ENCODE data around the gene POLR3K. TPM values are rescaled to one million over a fixed set of nuclear protein-coding genes. Genes with fewer than 3 reads are reported as not detected.

POLR3K gene
- polyA plus RNA-seq, 1 of the 3 experiments (the other 2 are of a cell fraction) = 54.5 TPM

- Histone ChIP-seq H3K27ac (ENCODE audit: low read depth in 2 of 2, low read length in 1 of 2) (no peak overlapping the region), H3K4me3 (ENCODE audit: low read depth in 2 of 2, low read length in 1 of 2) (no peak overlapping the region), H3K4me1 (ENCODE audit: control insufficient read depth in 1 of 2, insufficient read depth in 2 of 2, low read depth in 1 of 2, low read length in 1 of 2) (peaks cover 23 to 60% of the 10 kb centered on the region in 2 experiments), H3K9me3 (no peaks in the 10 kb centered on the region), H3K36me3 (replicated peaks in 1 of 2; ENCODE audit: control insufficient read depth in 1 of 2, insufficient read depth in 2 of 2, low read length in 1 of 2) (peaks cover 3 to 6% of the 10 kb centered on the region in 2 experiments), H3K4me2 (no peak overlapping the region), H3K9me2 (no peaks in the 10 kb centered on the region), H2AFZ (ENCODE audit: low read depth) (no peak overlapping the region), H4K20me1 (ENCODE audit: insufficient read depth) (peaks cover 14% of the 10 kb centered on the region), H3F3A (replicated peaks; ENCODE audit: insufficient read depth) (peaks cover 8% of the 10 kb centered on the region), H3K79me2 (ENCODE audit: insufficient read depth) (peaks cover 43% of the 10 kb centered on the region), H3K27me3 (ENCODE audit: insufficient read depth) (no peaks in the 10 kb centered on the region), H3K9ac (no peak overlapping the region)
- ChIA-PET CTCF (interaction anchor here (1.2 to 21.2 kb wide), 4 partner anchors 9 to 287 kb away, joined by 4 to 793 read pairs (median 27); no protein-coding TSS in a partner anchor), POLR2A (no interaction called here)
- 96% methylated on average over 15 of the region's 16 CpGs for WGBS (ENCODE audit: low lambda C conversion rate)
- no peak for DNase-seq
- no peak for TF ChIP-seq EP300 (IDR thresholded peaks at IDR 0.05; ENCODE audit: borderline replicate concordance in 1 of 2, low read depth in 1 of 2, low read length in 1 of 2)
- TF ChIP-seq EZH2phosphoT487 (IDR thresholded peaks at IDR 0.05; ENCODE audit: borderline replicate concordance, low read depth) = no peak
These were observed 21.4 kb upstream of the POLR3K start for GRCh38 chr16:74747-75334.

GRCh38 chr16:74051-74746 is 20.8 kb upstream of the POLR3K start:
- H3K4me1 ChIP-seq (ENCODE audit: control insufficient read depth in 1 of 2, insufficient read depth in 2 of 2, low read depth in 1 of 2, low read length in 1 of 2) = peaks cover 17 to 60% of the 10 kb centered on the region in 2 experiments
- WGBS (ENCODE audit: low lambda C conversion rate) = 92% methylated on average over 5 of the region's 12 CpGs
- CTCF ChIA-PET = interaction anchor here (0.9 to 21.2 kb wide), 6 partner anchors 8 to 288 kb away, joined by 3 to 793 read pairs (median 6); partner anchors contain the start of gene HBQ1

More at GRCh38 chr16:74051-74746, 20.8 kb upstream of the POLR3K start:
- H3K27ac ChIP-seq (ENCODE audit: low read depth in 2 of 2, low read length in 1 of 2) = no peak overlapping the region; a peak in 1 of 4 replicates
- peaks cover 8% of the 10 kb centered on the region for H3F3A ChIP-seq (replicated peaks; ENCODE audit: insufficient read depth)
- H3K27me3 ChIP-seq (ENCODE audit: insufficient read depth) = no peaks in the 10 kb centered on the region
- no peak overlapping the region for H3K9ac ChIP-seq
- no peak overlapping the region for H3K4me3 ChIP-seq (ENCODE audit: low read depth in 2 of 2, low read length in 1 of 2)
- no peak overlapping the region for H3K4me2 ChIP-seq
- peaks cover 21% of the 10 kb centered on the region for H4K20me1 ChIP-seq (ENCODE audit: insufficient read depth)
- DNase-seq = no peak
- POLR2A ChIA-PET = no interaction called here
- TF ChIP-seq RFX5 (IDR thresholded peaks at IDR 0.05; ENCODE audit: low read length) (no peak), FOXJ3 (CRISPR knock-in tag; IDR thresholded peaks at IDR 0.05) (no peak), REST (IDR thresholded peaks at IDR 0.05; ENCODE audit: low read depth, low read length) (no peak), CHD2 (IDR thresholded peaks at IDR 0.05; ENCODE audit: low read length, partially characterized antibody) (no peak), TEAD4 (IDR thresholded peaks at IDR 0.05; ENCODE audit: borderline replicate concordance, insufficient read depth) (no peak), PBX3 (IDR thresholded peaks at IDR 0.05) (no peak), USF1 (IDR thresholded peaks at IDR 0.05; ENCODE audit: borderline replicate concordance, low read depth) (no peak), ZBTB33 (IDR thresholded peaks at IDR 0.05; ENCODE audit: borderline replicate concordance, low read depth) (no peak), EP300 (IDR thresholded peaks at IDR 0.05; ENCODE audit: borderline replicate concordance in 1 of 2, low read depth in 1 of 2, low read length in 1 of 2) (no peak), RCOR1 (IDR thresholded peaks at IDR 0.05; ENCODE audit: low read length) (no peak)
- peaks cover 44% of the 10 kb centered on the region for H3K79me2 ChIP-seq (ENCODE audit: insufficient read depth)
- H2AFZ ChIP-seq (ENCODE audit: low read depth) = no peak overlapping the region
- H3K36me3 ChIP-seq (replicated peaks in 1 of 2; ENCODE audit: control insufficient read depth in 1 of 2, insufficient read depth in 2 of 2, low read length in 1 of 2) = no peaks in the 10 kb centered on the region
- no peaks in the 10 kb centered on the region for H3K9me3 ChIP-seq
- H3K9me2 ChIP-seq = no peaks in the 10 kb centered on the region
